ENCODE data around the gene KIRREL3.

DNA sequence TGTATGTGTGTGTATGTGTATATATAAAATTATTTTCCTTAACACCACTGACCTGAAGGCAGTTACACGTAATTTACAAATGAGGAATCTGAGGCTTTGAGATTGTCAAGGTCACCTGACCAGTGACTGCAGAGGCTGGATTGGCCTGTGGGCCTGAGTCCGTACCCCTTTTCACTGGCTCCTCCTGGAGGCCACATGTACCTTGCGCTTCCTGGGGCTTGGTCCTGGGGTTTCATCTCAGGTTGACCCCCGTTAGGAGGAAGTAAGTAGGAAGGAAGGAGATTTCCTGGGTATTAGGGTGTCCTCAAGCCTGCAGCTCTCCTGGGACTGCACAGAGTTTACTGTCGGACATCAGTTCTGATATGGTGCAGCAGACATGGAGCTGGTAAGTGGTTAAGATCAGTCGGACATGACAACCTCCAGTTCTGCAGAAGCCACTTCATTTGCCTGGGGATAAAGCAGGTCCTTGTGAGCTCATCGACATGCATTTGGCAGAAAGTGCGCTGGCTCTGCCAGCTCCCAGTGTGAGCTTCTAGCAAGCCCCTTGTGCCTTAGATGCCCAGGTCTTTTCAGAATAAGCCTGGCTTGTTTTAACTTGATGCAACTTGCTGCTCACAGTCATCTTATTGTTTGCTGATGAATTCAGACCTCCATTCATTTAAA, 608.5 kb downstream of the KIRREL3 start:
- TF ChIP-seq, protein P1, sequence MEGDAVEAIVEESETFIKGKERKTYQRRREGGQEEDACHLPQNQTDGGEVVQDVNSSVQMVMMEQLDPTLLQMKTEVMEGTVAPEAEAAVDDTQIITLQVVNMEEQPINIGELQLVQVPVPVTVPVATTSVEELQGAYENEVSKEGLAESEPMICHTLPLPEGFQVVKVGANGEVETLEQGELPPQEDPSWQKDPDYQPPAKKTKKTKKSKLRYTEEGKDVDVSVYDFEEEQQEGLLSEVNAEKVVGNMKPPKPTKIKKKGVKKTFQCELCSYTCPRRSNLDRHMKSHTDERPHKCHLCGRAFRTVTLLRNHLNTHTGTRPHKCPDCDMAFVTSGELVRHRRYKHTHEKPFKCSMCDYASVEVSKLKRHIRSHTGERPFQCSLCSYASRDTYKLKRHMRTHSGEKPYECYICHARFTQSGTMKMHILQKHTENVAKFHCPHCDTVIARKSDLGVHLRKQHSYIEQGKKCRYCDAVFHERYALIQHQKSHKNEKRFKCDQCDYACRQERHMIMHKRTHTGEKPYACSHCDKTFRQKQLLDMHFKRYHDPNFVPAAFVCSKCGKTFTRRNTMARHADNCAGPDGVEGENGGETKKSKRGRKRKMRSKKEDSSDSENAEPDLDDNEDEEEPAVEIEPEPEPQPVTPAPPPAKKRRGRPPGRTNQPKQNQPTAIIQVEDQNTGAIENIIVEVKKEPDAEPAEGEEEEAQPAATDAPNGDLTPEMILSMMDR (IDR thresholded peaks at IDR 0.05), result no peak
- TF ChIP-seq POLR2AphosphoS5 (IDR thresholded peaks at IDR 0.05), result no peak
